Bone marrow (tissue), 2 donors: ENCODE measurements around the gene SMAD6.

Source experiments
- DNase-seq, 2 donors: peaks; one replicate each; lab custom pipeline; 2025; lab: John Stamatoyannopoulos, UW

The SMAD6 gene

DNA sequence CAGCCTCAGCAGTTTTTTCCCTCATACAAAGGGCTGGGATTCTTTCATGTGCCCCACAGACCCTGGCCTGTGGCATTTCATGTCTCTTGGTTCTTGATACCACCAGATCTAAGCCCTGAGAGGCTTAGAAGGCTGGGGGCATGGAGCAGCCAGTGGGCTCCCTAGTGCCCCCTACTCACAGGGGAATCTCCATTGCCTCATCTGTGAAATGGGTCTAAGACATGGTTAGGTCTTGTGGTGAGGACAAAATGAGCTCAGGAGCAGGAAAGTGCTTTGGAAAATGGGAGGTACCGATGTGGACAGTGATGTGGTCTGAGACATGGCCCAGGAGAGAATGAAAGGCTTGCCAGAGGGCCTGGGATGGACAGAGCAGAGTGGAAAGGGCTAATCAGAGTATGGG lies 94.3 kb downstream of the SMAD6 start:
- no peak for DNase-seq

DNA sequence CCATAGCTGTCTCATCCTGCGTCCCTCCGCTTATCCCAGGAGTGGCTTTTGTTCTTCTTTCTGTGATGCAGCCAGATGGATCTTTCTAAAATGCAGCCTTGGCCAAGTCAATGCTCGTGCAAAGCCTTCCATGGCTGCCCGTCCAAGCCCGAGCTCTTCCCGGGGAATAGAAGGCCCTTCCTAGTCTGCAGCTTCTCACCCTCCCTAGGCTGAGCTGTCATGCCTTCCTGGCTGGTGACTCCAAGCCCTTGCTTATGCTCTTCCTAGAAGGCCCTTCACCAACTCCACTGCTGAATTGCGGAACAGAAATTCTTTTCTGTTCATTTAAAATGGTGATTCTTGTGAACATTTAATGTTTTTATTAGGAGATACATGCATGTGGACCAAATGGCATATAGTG lies 95.9 kb downstream of the SMAD6 start:
- no peak for DNase-seq

- no peak for DNase-seq
Measured at GRCh38 chr15:66798426-66799061, 96.5 kb downstream of the SMAD6 start.

DNA sequence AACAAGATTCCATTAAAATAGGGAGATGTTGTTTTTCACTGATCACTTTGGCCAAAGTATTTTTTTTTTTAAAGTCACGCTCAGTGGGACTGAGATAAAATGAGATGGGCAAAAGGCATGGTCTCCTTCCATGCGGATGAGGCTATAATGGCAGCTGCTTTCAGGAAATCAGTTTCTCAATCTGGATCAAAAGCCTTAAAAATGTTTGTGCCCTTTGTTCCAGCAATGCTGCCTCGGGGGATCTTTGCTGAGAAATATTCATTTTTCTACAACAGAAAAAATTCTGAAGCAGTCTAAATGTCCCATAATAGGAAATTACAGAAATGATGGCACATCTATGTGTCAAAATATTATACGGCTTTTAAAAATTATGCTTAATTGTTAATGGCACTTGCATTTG lies 97.2 kb downstream of the SMAD6 start:
- no peak for DNase-seq

- DNase-seq = no peak
Measured at GRCh38 chr15:66800584-66801235, 98.7 kb downstream of the SMAD6 start.

GRCh38 chr15:66801266-66801665 lies 99.2 kb downstream of the SMAD6 start:
- DNase-seq = no peak

GRCh38 chr15:66802025-66803001 lies 100.3 kb downstream of the SMAD6 start:
- DNase-seq = peak in 1 of 2 donors; percentile 5

- peak in 1 of 2 donors; percentile 19 for DNase-seq
Measured at GRCh38 chr15:66803182-66803729, 101.2 kb downstream of the SMAD6 start.

- no peak for DNase-seq
Measured at GRCh38 chr15:66803749-66804148, 101.7 kb downstream of the SMAD6 start.

DNA sequence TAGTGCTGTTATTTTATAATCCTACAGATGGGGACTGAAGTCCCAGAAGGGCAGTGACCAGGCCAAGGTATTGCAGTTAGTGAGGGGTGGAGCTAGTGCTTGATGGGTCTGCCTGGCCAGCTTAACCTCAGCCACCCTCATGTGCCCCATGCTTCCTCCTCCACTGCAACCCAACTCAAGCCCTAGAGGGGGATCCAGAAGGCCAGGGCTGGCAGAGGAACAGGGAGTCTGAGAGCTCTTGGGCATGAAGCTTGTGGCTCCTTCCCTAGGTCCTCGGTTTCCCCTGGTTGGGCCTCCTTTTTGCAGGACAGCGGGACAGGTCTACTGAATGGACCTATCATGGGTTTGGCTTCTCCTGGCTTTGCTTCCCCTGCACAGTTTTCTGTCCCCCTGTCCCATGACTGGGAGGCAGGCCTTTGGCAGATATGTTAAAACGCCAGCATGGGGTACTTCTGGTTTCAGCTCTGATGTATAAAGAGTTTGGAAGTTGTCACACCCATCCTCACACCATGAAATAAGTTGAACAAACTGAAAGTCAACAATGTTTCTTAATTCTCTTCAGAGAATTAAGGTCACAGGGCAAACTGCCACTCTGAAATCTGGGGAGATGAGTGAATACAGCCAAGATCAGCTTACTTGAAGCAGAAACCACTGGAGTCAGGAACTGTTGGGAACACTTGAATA lies 103.3 kb downstream of the SMAD6 start:
- DNase-seq = no peak

- no peak for DNase-seq
Measured at GRCh38 chr15:66808181-66808824, 106.3 kb downstream of the SMAD6 start.

DNA sequence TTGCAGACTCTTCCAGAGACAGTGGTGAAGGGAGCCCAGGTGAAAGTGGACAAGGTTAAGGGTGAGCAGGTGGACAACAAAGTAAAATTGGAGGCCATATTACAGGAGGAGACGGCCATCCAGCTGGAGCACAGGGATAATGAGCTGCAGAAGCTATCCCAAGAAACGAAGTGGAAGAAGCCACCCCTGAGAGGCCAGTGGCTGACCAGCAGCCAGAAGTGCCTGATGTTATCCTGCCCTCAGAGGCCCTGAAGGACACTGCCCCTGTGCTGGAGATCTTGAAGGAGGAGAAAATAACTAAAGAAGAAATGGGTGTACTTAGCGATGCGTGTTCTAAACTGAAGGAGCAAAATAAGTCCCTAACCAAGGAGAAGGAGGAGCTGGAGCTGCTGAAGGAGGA lies 107.6 kb downstream of the SMAD6 start:
- DNase-seq = no peak

- no peak for DNase-seq
Measured at GRCh38 chr15:66815318-66815717, 113.3 kb downstream of the SMAD6 start.

- DNase-seq = no peak
Measured at GRCh38 chr15:66816201-66816600, 114.2 kb downstream of the SMAD6 start.

- no peak for DNase-seq
Measured at GRCh38 chr15:66819084-66819483, 117.0 kb downstream of the SMAD6 start.

DNA sequence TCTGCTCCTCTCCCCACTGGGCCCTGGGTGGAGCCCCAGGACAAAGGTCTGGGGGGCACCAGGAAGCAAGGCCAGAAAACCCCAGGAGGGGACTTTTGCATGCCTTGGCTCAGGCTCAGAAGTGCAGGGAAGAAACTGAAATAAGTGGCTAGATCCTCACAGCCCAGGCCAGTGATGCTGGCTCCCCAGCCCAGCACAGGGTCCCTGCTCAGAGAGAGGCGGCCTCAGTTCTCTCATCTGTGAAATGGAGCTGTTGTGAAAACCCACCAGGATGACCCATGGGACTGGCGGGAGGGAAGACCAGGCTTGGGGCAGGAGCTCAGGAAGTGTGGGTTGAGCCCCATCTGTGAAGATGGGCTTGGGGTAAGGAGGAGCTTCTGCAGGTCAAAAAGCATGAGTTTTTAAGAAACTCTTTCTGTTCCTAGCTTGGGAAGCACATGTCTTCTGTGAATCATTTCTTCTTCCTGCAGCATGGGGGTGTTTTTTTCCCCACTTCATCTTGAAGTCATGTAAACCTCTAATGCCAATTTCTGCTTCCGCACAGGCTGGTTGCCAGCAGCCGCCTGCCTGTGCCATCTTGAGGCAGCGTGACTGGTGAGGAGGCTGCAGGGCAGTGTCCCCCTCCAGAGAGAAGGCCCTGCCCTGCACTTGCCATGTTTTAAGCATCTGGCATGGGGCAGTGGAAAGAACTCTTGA lies 118.6 kb downstream of the SMAD6 start:
- no peak for DNase-seq

DNA sequence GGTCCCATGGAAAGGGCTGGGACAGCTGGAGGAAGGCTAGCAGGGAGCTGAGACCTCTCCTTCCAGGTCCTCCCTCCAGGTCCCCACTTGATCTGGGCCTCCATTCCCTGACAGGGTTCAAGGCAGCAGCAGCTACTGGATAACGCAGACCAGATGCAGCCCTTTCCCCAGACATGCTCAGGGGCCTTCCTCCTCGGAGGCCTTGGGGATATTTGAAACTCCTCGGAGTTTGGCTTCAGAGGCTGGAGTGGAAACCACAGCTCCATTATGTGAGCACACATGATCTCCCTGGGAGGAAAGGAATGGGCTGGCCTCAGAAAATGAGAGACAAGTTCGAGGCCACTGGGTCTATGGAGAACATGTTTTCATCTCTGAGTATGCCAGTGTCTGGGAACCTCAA lies 119.3 kb downstream of the SMAD6 start:
- no peak for DNase-seq

DNA sequence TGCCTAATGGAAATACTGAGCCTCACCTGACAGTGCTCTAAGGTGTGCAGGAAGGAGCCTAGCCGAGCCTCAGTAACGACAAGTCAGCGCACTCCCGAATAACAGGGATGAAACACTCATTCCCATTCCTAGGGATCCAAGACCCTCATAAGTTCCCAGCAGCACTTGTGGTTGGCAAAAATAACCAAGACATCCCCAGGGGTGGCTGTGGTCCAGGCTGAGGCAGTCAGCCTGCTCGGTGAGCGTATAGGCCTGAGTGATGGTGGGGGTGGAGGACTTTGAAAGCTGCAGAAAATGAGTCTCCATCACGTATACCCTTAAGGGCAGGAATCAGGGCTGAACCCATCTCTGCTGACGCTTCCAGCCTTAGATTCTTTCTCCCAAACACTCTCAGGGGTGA lies 120.1 kb downstream of the SMAD6 start:
- no peak for DNase-seq

- no peak for DNase-seq
Measured at GRCh38 chr15:66822576-66822975, 120.5 kb downstream of the SMAD6 start.

- no peak for DNase-seq
Measured at GRCh38 chr15:66823601-66824000, 121.6 kb downstream of the SMAD6 start.

- DNase-seq = no peak
Measured at GRCh38 chr15:66824424-66824823, 122.4 kb downstream of the SMAD6 start.
